ENCODE data around the gene RPS15. TPM values are rescaled to one million over a fixed set of nuclear protein-coding genes. Genes with fewer than 3 reads are reported as not detected.
A peak's percentile ranks its signal among the peaks of the same experiment; 100 is the strongest.

Gene RPS15
- total and polyA plus RNA-seq, 2 of the 13 experiments (the other 11 are each of a cell fraction or from before 2014, with no cell fraction given): 695 to 1,411 TPM

GRCh38 chr19:1406774-1407527, 31.2 kb upstream of the RPS15 start (continued):
- 0 out of 2 replicates have a peak, but pooled peaks have one; percentile 9 for TF ChIP-seq ZNF280B (CRISPR knock-in tag; IDR thresholded peaks at IDR 0.05; ENCODE audit: borderline replicate concordance)
- TF ChIP-seq TFE3 (CRISPR knock-in tag; IDR thresholded peaks at IDR 0.05): peak; percentile 35; the same call in 1 of the 2 replicates
- peak; percentile 54; the same call in 1 of the 2 replicates for TF ChIP-seq TFDP1 (CRISPR knock-in tag; IDR thresholded peaks at IDR 0.05; ENCODE audit: borderline replicate concordance)
- peak; percentile 83 for TF ChIP-seq ZBTB2 (CRISPR knock-in tag; IDR thresholded peaks at IDR 0.05; ENCODE audit: low read depth)
- TF ChIP-seq POGK (CRISPR knock-in tag; conservative IDR thresholded peaks at IDR 0.05): peak; percentile 79
- TF ChIP-seq ZFP91 (CRISPR knock-in tag; IDR thresholded peaks at IDR 0.05; ENCODE audit: borderline replicate concordance): peak; percentile 74
- TF ChIP-seq YEATS2 (CRISPR knock-in tag; IDR thresholded peaks at IDR 0.05; ENCODE audit: borderline replicate concordance): peak; percentile 3; the same call in 1 of the 2 replicates
- peak; percentile 44; the same call in 1 of the 2 replicates for TF ChIP-seq ZFX (CRISPR knock-in tag; IDR thresholded peaks at IDR 0.05; ENCODE audit: low read depth)
- TF ChIP-seq ZNF329 (CRISPR knock-in tag; IDR thresholded peaks at IDR 0.05; ENCODE audit: low read depth): 0 out of 2 replicates have a peak, but pooled peaks have one; percentile 18
- no peak for TF ChIP-seq JUN (CRISPR knock-in tag; IDR thresholded peaks at IDR 0.05)
